Astrocyte of the cerebellum (primary cell): ENCODE data around the gene NANOS2.

ENCODE experiments used
- DNase-seq: peaks from one replicate; pipeline ENCODE4 v3.0.0-alpha.2; 2011; ENCODE audit warnings: low read depth
- H3K4me3 ChIP-seq: 2 replicates; pipeline ENCODE4 v1.5.1; 2011; ENCODE audit warnings: mild to moderate bottlenecking, low read depth, low read length, moderate library complexity
- in situ Hi-C: cut with HindIII; loops from 2 replicates; pipeline ENCODE4 v1.10.0; 2017; ENCODE audit warnings: low sequenced_read_pairs
- TF ChIP-seq, protein P1 (sequence below): IDR thresholded peaks from 2 replicates; pipeline ENCODE4 v1.5.1; 2012; ENCODE audit warnings: low read length, low read depth, moderate library complexity, mild to moderate bottlenecking; ENCODE audit errors: missing control alignments

NANOS2 gene

DNA sequence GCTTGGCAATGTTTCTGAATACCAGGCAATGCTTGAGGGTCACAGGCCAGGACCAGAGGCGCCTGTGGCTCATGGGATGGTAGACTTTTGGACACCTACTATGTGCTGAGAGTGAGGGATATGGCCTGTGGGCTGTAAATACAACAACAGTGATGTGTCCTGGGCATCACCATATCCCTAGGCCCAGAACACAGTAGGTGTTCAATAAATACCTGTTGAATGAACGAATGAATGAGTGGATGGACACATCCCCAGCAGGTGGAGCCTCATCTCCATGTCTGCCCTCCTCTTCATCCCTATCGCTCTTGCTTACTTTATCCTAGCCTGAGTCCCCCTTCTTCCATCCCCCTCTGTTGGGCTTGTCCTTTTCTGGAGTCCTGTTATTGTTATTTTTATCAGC, 16.5 kb upstream of the NANOS2 start:
- in situ Hi-C loops: no loop called here
- H3K4me3 ChIP-seq: no peak overlapping the region
- TF ChIP-seq, protein P1, sequence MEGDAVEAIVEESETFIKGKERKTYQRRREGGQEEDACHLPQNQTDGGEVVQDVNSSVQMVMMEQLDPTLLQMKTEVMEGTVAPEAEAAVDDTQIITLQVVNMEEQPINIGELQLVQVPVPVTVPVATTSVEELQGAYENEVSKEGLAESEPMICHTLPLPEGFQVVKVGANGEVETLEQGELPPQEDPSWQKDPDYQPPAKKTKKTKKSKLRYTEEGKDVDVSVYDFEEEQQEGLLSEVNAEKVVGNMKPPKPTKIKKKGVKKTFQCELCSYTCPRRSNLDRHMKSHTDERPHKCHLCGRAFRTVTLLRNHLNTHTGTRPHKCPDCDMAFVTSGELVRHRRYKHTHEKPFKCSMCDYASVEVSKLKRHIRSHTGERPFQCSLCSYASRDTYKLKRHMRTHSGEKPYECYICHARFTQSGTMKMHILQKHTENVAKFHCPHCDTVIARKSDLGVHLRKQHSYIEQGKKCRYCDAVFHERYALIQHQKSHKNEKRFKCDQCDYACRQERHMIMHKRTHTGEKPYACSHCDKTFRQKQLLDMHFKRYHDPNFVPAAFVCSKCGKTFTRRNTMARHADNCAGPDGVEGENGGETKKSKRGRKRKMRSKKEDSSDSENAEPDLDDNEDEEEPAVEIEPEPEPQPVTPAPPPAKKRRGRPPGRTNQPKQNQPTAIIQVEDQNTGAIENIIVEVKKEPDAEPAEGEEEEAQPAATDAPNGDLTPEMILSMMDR: no peak
- no peak for DNase-seq

- no peak overlapping the region for H3K4me3 ChIP-seq
- TF ChIP-seq, protein P1: no peak
- in situ Hi-C loops: loop anchor here (5.0 to 10.0 kb wide), 3 partner anchors 33 to 76 kb away; no protein-coding TSS in a partner anchor
- no peak for DNase-seq
Measured at GRCh38 chr19:45929247-45929646, 14.7 kb upstream of the NANOS2 start.

- in situ Hi-C loops: loop anchor here (5.0 to 10.0 kb wide), 3 partner anchors 35 to 77 kb away; no protein-coding TSS in a partner anchor
- peak; percentile 73 for DNase-seq
- H3K4me3 ChIP-seq: no peak overlapping the region
- TF ChIP-seq, protein P1: no peak
Measured at GRCh38 chr19:45927565-45928261, 13.1 kb upstream of the NANOS2 start.

- DNase-seq: no peak
- no peak overlapping the region for H3K4me3 ChIP-seq
- in situ Hi-C loops: loop anchor here (5.0 to 10.0 kb wide), 3 partner anchors 37 to 80 kb away; no protein-coding TSS in a partner anchor
- TF ChIP-seq, protein P1: no peak
Measured at GRCh38 chr19:45924891-45925447, 10.4 kb upstream of the NANOS2 start.

- DNase-seq: no peak
- TF ChIP-seq, protein P1: no peak
- in situ Hi-C loops: loop anchor here (10.0 kb wide), 1 partner anchor 83 kb away; no protein-coding TSS in a partner anchor
- H3K4me3 ChIP-seq: no peak overlapping the region
Measured at GRCh38 chr19:45922281-45922680, 7.7 kb upstream of the NANOS2 start.

GRCh38 chr19:45920458-45920857, 5.9 kb upstream of the NANOS2 start:
- no peak overlapping the region for H3K4me3 ChIP-seq
- in situ Hi-C loops: loop anchor here (10.0 kb wide), 1 partner anchor 84 kb away; no protein-coding TSS in a partner anchor
- DNase-seq: no peak
- TF ChIP-seq, protein P1: no peak
